Measurements from ENCODE around the gene HIBCH.
"Not testable (repeated sequence)": the region's sequence is repeated elsewhere in the genome, so short reads cannot be mapped to it uniquely, and the experiment has no call there.

HIBCH gene

GRCh38 chr2:190342611-190343010, 23.0 kb upstream of the HIBCH start:
- DNase-seq, result no peak

GRCh38 chr2:190340369-190340768, 20.7 kb upstream of the HIBCH start:
- DNase-seq, result no peak

GRCh38 chr2:190339394-190339793, 19.8 kb upstream of the HIBCH start:
- DNase-seq, result no peak

- no peak for DNase-seq
Observed at GRCh38 chr2:190338453-190338852, 18.8 kb upstream of the HIBCH start.

- no peak for DNase-seq
Observed at GRCh38 chr2:190336420-190336819, 16.8 kb upstream of the HIBCH start.

- not testable (repeated sequence) for DNase-seq
Observed at GRCh38 chr2:190335584-190335983, 16.0 kb upstream of the HIBCH start.

GRCh38 chr2:190335225-190335559, 15.6 kb upstream of the HIBCH start:
- no peak for DNase-seq

- no peak for DNase-seq
Observed at GRCh38 chr2:190334479-190335224, 15.0 kb upstream of the HIBCH start.

GRCh38 chr2:190333928-190334327, 14.3 kb upstream of the HIBCH start:
- DNase-seq, result no peak

GRCh38 chr2:190333395-190333794, 13.8 kb upstream of the HIBCH start:
- DNase-seq, result no peak

- no peak for DNase-seq
Observed at GRCh38 chr2:190328573-190329147, 9.0 kb upstream of the HIBCH start.

- no peak for DNase-seq
Observed at GRCh38 chr2:190327867-190328572, 8.4 kb upstream of the HIBCH start.

- DNase-seq, result no peak
Observed at GRCh38 chr2:190325588-190325987, 6.0 kb upstream of the HIBCH start.

GRCh38 chr2:190323406-190323805, 3.8 kb upstream of the HIBCH start:
- DNase-seq, result no peak

- DNase-seq, result peak; percentile 23 to 41
Observed at GRCh38 chr2:190320696-190321095, 1.1 kb upstream of the HIBCH start.

GRCh38 chr2:190318931-190319554, 583 bp downstream of the HIBCH start:
- peak; percentile 13 to 18 for DNase-seq

GRCh38 chr2:190318514-190318913, 1.1 kb downstream of the HIBCH start:
- DNase-seq, result no peak

GRCh38 chr2:190315273-190315672, 4.4 kb downstream of the HIBCH start:
- DNase-seq, result no peak

- DNase-seq, result no peak
Observed at GRCh38 chr2:190313880-190314279, 5.7 kb downstream of the HIBCH start.

GRCh38 chr2:190312635-190313025, 7.0 kb downstream of the HIBCH start:
- not testable (repeated sequence) for DNase-seq

- no peak for DNase-seq
Observed at GRCh38 chr2:190311893-190312634, 7.6 kb downstream of the HIBCH start.

- no peak for DNase-seq
Observed at GRCh38 chr2:190308031-190308430, 11.6 kb downstream of the HIBCH start.

- DNase-seq, result no peak
Observed at GRCh38 chr2:190304404-190304803, 15.2 kb downstream of the HIBCH start.
